ENCODE measurements around the gene MUC5AC. TPM values are rescaled to one million over a fixed set of nuclear protein-coding genes. Genes with fewer than 3 reads are reported as not detected.

The MUC5AC gene
- total RNA-seq, 1 donor from 2014 or later = not detected

DNA sequence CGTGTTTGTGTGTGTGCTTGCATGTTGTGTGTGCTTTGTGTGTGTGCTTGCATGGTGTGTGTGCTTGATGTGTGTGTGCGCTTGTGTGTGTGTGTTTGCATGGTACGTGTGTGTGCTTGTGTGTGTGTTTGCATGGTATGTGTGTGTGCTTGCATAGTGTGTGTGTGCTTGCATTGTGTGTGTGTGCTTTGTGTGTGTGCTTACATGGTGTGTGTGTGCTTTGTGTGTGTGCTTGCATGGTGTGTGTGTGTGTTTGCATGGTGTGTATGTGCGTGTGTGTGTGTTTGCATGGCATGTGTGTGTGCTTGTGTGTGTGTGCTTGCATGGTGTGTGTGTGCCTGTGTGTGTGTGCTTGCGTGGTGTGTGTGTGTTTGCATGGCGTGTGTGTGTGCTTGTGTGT lies 10.0 kb upstream of the MUC5AC start:
- CTCF ChIA-PET = no interaction called here
- Mint-ChIP-seq H3K9me3 (peaks cover 17% of the 10 kb centered on the region), H3K27me3 (peaks cover 4% of the 10 kb centered on the region), H3K36me3 (ENCODE audit: low read depth) (no peaks in the 10 kb centered on the region), H3K4me1 (peaks cover 4% of the 10 kb centered on the region), H3K27ac (no peak overlapping the region), H3K4me3 (no peak overlapping the region)
- TF ChIP-seq, protein P1, sequence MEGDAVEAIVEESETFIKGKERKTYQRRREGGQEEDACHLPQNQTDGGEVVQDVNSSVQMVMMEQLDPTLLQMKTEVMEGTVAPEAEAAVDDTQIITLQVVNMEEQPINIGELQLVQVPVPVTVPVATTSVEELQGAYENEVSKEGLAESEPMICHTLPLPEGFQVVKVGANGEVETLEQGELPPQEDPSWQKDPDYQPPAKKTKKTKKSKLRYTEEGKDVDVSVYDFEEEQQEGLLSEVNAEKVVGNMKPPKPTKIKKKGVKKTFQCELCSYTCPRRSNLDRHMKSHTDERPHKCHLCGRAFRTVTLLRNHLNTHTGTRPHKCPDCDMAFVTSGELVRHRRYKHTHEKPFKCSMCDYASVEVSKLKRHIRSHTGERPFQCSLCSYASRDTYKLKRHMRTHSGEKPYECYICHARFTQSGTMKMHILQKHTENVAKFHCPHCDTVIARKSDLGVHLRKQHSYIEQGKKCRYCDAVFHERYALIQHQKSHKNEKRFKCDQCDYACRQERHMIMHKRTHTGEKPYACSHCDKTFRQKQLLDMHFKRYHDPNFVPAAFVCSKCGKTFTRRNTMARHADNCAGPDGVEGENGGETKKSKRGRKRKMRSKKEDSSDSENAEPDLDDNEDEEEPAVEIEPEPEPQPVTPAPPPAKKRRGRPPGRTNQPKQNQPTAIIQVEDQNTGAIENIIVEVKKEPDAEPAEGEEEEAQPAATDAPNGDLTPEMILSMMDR (IDR thresholded peaks at IDR 0.05) = no peak
- DNase-seq = no peak
- intact Hi-C loops (cut with micrococcal nuclease) = no loop called here
- POLR2A ChIA-PET = no interaction called here
- ATAC-seq (ENCODE audit: low read depth) = no peak

DNA sequence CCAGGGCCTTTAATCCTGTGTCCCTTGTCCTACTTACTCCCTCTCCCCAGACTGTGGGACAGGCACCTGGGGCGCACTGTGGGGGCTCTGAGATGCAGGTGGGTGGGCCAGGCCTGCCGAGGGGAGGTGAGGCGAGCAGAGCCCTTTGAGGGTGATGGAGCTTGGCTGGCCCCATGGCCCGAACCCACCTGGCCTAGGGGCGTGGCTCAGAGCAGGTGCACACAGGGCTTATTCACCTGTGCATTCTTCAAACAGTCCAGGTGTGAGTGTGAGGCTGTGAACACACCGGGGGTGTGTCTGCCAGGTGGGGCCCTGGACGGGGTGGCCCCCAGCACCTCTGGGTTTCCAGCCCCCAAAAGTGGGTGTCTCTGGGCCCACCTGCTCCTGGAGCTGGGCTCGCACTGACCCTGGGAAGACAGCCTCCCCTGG lies 9.0 kb upstream of the MUC5AC start:
- CTCF ChIA-PET = no interaction called here

DNA sequence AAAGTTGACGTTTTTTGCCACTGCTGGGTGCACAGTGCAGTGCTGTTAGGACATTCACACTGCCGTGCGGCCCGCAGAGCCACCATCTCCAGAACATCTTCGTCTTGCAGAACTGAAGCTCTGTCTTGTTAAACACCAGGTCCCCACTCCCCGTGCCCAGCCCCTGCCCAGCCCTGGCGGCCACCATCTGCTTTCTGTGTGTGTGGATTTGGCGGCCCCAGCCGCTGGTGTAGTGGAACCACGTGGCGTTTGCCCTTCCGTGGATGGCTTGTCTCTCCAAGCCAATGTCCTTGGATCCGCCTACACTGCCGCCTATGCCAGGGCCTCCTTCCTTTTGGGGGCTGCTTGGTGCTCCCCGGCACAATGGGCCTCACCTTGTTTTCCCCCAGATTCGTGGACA lies 8.2 kb upstream of the MUC5AC start:
- TF ChIP-seq, protein P1 (IDR thresholded peaks at IDR 0.05) = no peak
- Mint-ChIP-seq H3K27me3 (peaks cover 4% of the 10 kb centered on the region), H3K9me3 (peaks cover 4% of the 10 kb centered on the region), H3K4me1 (peaks cover 5% of the 10 kb centered on the region), H3K27ac (no peak overlapping the region), H3K36me3 (ENCODE audit: low read depth) (no peaks in the 10 kb centered on the region), H3K4me3 (no peak overlapping the region)
- ChIA-PET POLR2A (no interaction called here), CTCF (no interaction called here)
- ATAC-seq (ENCODE audit: low read depth) (no peak), DNase-seq (peak; percentile 10)
- intact Hi-C loops (cut with micrococcal nuclease) = no loop called here

More for the DNA sequence above, 9.0 kb upstream of the MUC5AC start:
- ATAC-seq (ENCODE audit: low read depth) (no peak), DNase-seq (peak; percentile 7)
- POLR2A ChIA-PET = no interaction called here
- intact Hi-C loops (cut with micrococcal nuclease) = no loop called here
- H3K36me3 Mint-ChIP-seq (ENCODE audit: low read depth) = no peaks in the 10 kb centered on the region
- H3K27me3 Mint-ChIP-seq = peaks cover 4% of the 10 kb centered on the region
- no peak overlapping the region for H3K27ac Mint-ChIP-seq
- TF ChIP-seq, protein P1 (IDR thresholded peaks at IDR 0.05) = no peak
- no peak overlapping the region for H3K4me3 Mint-ChIP-seq
- H3K4me1 Mint-ChIP-seq = peaks cover 5% of the 10 kb centered on the region
- peaks cover 8% of the 10 kb centered on the region for H3K9me3 Mint-ChIP-seq

DNA sequence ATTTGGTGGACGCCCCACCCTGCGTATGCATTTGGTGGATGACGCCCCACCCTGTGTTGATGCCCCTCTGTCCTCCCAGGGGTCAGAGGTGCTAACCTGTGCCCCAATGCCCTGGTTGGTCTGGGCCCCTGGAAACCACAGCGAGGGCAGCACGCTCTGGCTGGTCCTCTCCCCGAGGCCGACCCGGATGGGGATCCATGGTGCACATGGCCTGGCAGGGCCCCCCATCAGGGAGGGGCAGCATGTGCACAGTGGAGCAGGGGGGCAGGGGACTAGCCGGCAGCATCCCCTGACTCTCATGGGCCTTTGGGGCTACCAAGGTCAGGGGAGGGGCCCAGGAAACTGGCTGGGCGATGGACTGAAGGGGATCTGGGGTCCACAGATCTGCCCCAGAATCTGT lies 7.6 kb upstream of the MUC5AC start:
- CTCF ChIA-PET = no interaction called here

DNA sequence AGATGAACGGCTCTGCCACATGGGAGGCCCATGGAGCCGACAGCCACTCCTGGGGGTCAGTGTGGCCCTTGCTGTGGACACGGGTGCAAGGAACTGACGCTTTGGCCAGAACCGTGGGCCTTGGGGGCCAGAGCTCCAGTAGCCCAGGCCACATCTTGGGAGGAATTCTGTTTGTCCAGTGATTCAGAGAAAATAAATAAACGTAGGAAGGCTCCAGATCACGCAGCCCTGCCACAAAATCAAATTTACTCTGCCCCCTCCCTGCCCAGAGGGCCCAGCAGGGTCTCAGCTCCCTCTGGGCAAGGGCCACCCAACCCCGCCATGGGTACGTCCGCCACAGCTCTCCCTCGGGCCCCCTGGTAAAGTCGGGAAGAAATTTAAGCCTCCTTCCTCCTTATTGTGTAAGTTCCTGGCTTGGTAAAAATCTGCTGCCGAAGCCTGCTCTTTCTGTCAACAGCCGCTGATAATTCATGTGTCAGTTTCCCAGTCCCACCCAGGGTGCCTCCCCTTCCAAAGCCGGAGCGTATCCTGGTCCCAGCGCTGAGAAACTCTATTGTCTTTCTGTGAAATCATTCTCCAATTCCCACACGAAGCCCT lies 6.9 kb upstream of the MUC5AC start:
- Mint-ChIP-seq H3K27ac (no peak overlapping the region), H3K4me3 (no peak overlapping the region), H3K4me1 (peaks cover 5% of the 10 kb centered on the region), H3K36me3 (ENCODE audit: low read depth) (no peaks in the 10 kb centered on the region), H3K9me3 (no peaks in the 10 kb centered on the region), H3K27me3 (peaks cover 4% of the 10 kb centered on the region)
- ATAC-seq (ENCODE audit: low read depth) (no peak), DNase-seq (no peak)
- intact Hi-C loops (cut with micrococcal nuclease) = no loop called here
- TF ChIP-seq, protein P1 (IDR thresholded peaks at IDR 0.05) = no peak
- CTCF ChIA-PET = no interaction called here
- POLR2A ChIA-PET = no interaction called here

More for the DNA sequence above, 7.6 kb upstream of the MUC5AC start:
- peaks cover 4% of the 10 kb centered on the region for H3K27me3 Mint-ChIP-seq
- no peak for ATAC-seq (ENCODE audit: low read depth)
- H3K36me3 Mint-ChIP-seq (ENCODE audit: low read depth) = no peaks in the 10 kb centered on the region
- POLR2A ChIA-PET = no interaction called here
- TF ChIP-seq, protein P1 (IDR thresholded peaks at IDR 0.05) = no peak
- intact Hi-C loops (cut with micrococcal nuclease) = no loop called here
- DNase-seq = peak; percentile 13
- H3K4me1 Mint-ChIP-seq = peaks cover 5% of the 10 kb centered on the region
- H3K9me3 Mint-ChIP-seq = no peaks in the 10 kb centered on the region
- H3K27ac Mint-ChIP-seq = no peak overlapping the region
- no peak overlapping the region for H3K4me3 Mint-ChIP-seq
